ENCODE data around the gene MINDY4.

GRCh38 chr7:30736291-30736690 is 34.9 kb upstream of the MINDY4 start:
- TF ChIP-seq CTCF (IDR thresholded peaks at IDR 0.05) (no peak), POLR2A (IDR thresholded peaks at IDR 0.05) (no peak)

All from right lobe of liver (tissue), 4 donors.